Gastroesophageal sphincter (tissue), 4 donors: Measurements from ENCODE around the gene PROSER2. TPM values are rescaled to one million over a fixed set of nuclear protein-coding genes. Genes with fewer than 3 reads are reported as not detected.

Experiments
- ATAC-seq: fragments of 150-250 bp; one replicate; pipeline ENCODE4 v1.9.1; 2016; ENCODE audit warnings: mild to moderate bottlenecking, moderate library complexity
- H3K27ac ChIP-seq, 4 donors: fragments of 200-600 bp; sonication (generic) in 3 of 4; 1 replicate in 3 of 4; 2 replicates in 1 of 4; pipeline ENCODE4 v1.5.1; 2016 to 2019
- H3K27me3 ChIP-seq: fragments of 200-600 bp; sonication (generic); one replicate; pipeline ENCODE4 v1.5.1; 2019
- H3K36me3 ChIP-seq, 2 donors: fragments of 200-600 bp; sonication (generic); one replicate each; pipeline ENCODE4 v1.5.1; 2019; ENCODE audit warnings: control low read depth in 1 of 2
- H3K4me1 ChIP-seq, 3 donors: fragments of 200-600 bp; sonication (generic); 1 replicate in 2 of 3; 2 replicates in 1 of 3; pipeline ENCODE4 v1.5.1; 2016 to 2019; ENCODE audit warnings: control low read depth in 2 of 3
- H3K4me3 ChIP-seq, 2 donors: fragments of 200-600 bp; sonication (generic); one replicate each; pipeline ENCODE4 v1.5.1; 2019; ENCODE audit warnings: mild to moderate bottlenecking in 1 of 2, moderate library complexity in 1 of 2
- H3K9me3 ChIP-seq, 3 donors: fragments of 200-600 bp; sonication (generic); one replicate each; pipeline ENCODE4 v1.5.1; 2017 to 2019; ENCODE audit warnings: control low read depth in 2 of 3
- EP300 ChIP-seq: sonication (generic); formaldehyde crosslinking; IDR thresholded peaks from one replicate; pipeline ENCODE4 v1.6.1; 2017; ENCODE audit warnings: antibody characterized with exemption, mild to moderate bottlenecking
- POLR2A ChIP-seq, 2 donors: fragments of 450-650 bp; IDR thresholded peaks; one replicate each; pipeline ENCODE4 v1.6.1; 2017; ENCODE audit warnings: antibody characterized with exemption in 2 of 2, mild to moderate bottlenecking in 2 of 2, moderate library complexity in 1 of 2
- POLR2AphosphoS5 ChIP-seq: sonication (generic); formaldehyde crosslinking; IDR thresholded peaks from one replicate; pipeline ENCODE4 v1.6.1; 2017; ENCODE audit warnings: antibody characterized with exemption
- WGBS, 2 donors: methylation state at CpG; one replicate each; pipeline ENCODE4 v1.1.5; 2018; ENCODE audit warnings: low coverage in 1 of 2; 5-methylcytosine and 5-hydroxymethylcytosine counted together
- total RNA-seq, 4 donors: library from RNA; depleted of rRNA; stranded (reverse); fragments of >200 nt; gene quantifications; one replicate each; pipeline ENCODE4 v1.1.0, GENCODE V29; 2016
- TF ChIP-seq, protein P1 (sequence below), 4 experiments: fragments of 200-600 bp in 2 of 4; fragments of 450-650 bp in 2 of 4; sonication (generic) in 1 of 4; IDR thresholded peaks; one replicate each; pipeline ENCODE4 v1.5.1; 2017 to 2019; ENCODE audit warnings: antibody characterized with exemption in 4 of 4, mild to moderate bottlenecking in 2 of 4, moderate library complexity in 2 of 4

The PROSER2 gene
- total RNA-seq, 4 donors from 2014 or later = 0.62 to 10.3 (median 1.8) TPM

GRCh38 chr10:11882646-11883375 lies 59.7 kb downstream of the PROSER2 start:
- no peak overlapping the region for H3K4me3 ChIP-seq
- H3K4me1 ChIP-seq = no peaks in the 10 kb centered on the region
- H3K9me3 ChIP-seq = no peaks in the 10 kb centered on the region
- no peak for ATAC-seq
- WGBS, 2 donors = 91 to 100% methylated on average over 2 to 7 of the region's 14 CpGs
- no peaks in the 10 kb centered on the region for H3K27me3 ChIP-seq
- no peaks in the 10 kb centered on the region for H3K36me3 ChIP-seq
- no peak overlapping the region for H3K27ac ChIP-seq
- TF ChIP-seq, protein P1, sequence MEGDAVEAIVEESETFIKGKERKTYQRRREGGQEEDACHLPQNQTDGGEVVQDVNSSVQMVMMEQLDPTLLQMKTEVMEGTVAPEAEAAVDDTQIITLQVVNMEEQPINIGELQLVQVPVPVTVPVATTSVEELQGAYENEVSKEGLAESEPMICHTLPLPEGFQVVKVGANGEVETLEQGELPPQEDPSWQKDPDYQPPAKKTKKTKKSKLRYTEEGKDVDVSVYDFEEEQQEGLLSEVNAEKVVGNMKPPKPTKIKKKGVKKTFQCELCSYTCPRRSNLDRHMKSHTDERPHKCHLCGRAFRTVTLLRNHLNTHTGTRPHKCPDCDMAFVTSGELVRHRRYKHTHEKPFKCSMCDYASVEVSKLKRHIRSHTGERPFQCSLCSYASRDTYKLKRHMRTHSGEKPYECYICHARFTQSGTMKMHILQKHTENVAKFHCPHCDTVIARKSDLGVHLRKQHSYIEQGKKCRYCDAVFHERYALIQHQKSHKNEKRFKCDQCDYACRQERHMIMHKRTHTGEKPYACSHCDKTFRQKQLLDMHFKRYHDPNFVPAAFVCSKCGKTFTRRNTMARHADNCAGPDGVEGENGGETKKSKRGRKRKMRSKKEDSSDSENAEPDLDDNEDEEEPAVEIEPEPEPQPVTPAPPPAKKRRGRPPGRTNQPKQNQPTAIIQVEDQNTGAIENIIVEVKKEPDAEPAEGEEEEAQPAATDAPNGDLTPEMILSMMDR (IDR thresholded peaks at IDR 0.05) = no peak
- TF ChIP-seq EP300 = no peak

DNA sequence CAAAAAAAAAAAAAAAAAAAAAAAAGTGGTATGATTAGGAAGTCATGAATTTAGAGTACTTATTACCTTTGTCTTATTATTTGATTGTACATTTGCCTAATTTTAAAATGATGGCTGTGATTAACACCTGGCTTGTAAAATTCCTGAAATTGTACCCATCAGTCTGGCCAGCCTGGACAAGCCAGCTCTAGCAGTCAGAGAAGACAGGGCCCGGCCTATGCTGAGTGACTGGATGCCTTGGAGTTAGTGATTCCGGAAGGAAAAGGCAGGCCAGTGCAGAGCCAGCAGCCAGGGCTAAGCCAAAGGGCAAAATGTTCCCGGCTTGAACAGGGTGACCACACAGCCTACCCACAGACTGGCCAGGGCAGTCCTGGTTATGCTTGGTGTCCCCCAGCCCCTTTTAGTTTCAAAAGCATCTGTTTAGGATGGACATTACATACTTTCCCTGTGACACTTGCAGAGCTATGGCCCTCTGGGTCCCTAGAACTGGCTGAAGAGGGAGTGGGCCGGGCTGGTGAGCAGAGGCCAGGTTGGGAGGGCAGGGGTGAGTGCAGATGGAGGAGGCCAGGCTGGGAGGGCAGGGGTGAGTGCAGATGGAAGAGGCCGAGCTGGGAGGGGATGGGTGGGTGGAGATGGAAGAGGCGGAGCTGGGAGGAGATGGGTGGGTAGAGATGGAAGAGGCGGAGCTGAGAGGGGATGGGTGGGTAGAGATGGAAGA lies 61.7 kb downstream of the PROSER2 start:
- Histone ChIP-seq H3K27ac (no peak overlapping the region), H3K27me3 (no peaks in the 10 kb centered on the region), H3K4me3 (no peak overlapping the region), H3K36me3 (no peaks in the 10 kb centered on the region), H3K4me1 (no peaks in the 10 kb centered on the region), H3K9me3 (no peaks in the 10 kb centered on the region)
- no peak for ATAC-seq
- TF ChIP-seq POLR2A (IDR thresholded peaks at IDR 0.05) (no peak), POLR2AphosphoS5 (no peak), EP300 (no peak)
- TF ChIP-seq, protein P1 (IDR thresholded peaks at IDR 0.05) = no peak
- 81 to 94% methylated on average over 2 to 3 of the region's 7 CpGs for WGBS, 2 donors

- H3K27me3 ChIP-seq = no peaks in the 10 kb centered on the region
- 79 to 84% methylated on average over 8 to 10 of the region's 13 CpGs for WGBS, 2 donors
- no peak for ATAC-seq
- no peaks in the 10 kb centered on the region for H3K36me3 ChIP-seq
- TF ChIP-seq POLR2AphosphoS5 (no peak), EP300 (no peak), POLR2A (IDR thresholded peaks at IDR 0.05) (no peak)
- TF ChIP-seq, protein P1 (IDR thresholded peaks at IDR 0.05) = no peak
- H3K4me1 ChIP-seq = no peaks in the 10 kb centered on the region
- H3K27ac ChIP-seq = no peak overlapping the region
- no peak overlapping the region for H3K4me3 ChIP-seq
- no peaks in the 10 kb centered on the region for H3K9me3 ChIP-seq
Observed at GRCh38 chr10:11885437-11886137, 62.4 kb downstream of the PROSER2 start.

- WGBS, 2 donors = 64 to 67% methylated on average over 1 to 3 of the region's 6 CpGs
- H3K36me3 ChIP-seq = no peaks in the 10 kb centered on the region
- H3K27ac ChIP-seq = no peak overlapping the region
- H3K4me1 ChIP-seq = no peaks in the 10 kb centered on the region
- no peaks in the 10 kb centered on the region for H3K27me3 ChIP-seq
- TF ChIP-seq EP300 = no peak
- TF ChIP-seq POLR2AphosphoS5 = no peak
- TF ChIP-seq, protein P1 (IDR thresholded peaks at IDR 0.05) = no peak
- no peak for TF ChIP-seq POLR2A (IDR thresholded peaks at IDR 0.05)
- no peak for ATAC-seq
- H3K9me3 ChIP-seq = no peaks in the 10 kb centered on the region
- no peak overlapping the region for H3K4me3 ChIP-seq
Observed at GRCh38 chr10:11886138-11886474, 63.0 kb downstream of the PROSER2 start.
